HEK293T (cell line): ENCODE data around the gene NPHS1.

Experiments
- CTCF ChIA-PET: fragments of 350-600 bp; formaldehyde crosslinking; extraction: SDS; loops from one replicate; lab custom pipeline; 2021; ENCODE audit warnings: antibody characterized with exemption, inconsistent platforms; lab: Yijun Ruan, JAX
- POLR2A ChIA-PET: fragments of 350-600 bp; formaldehyde crosslinking; extraction: SDS; loops from one replicate; lab custom pipeline; 2020; ENCODE audit warnings: antibody characterized with exemption, inconsistent platforms; lab: Yijun Ruan, JAX
- DNase-seq: peaks from one replicate; pipeline ENCODE4 v3.0.0; 2012; ENCODE audit warnings: mixed read lengths; ENCODE audit errors: extremely low spot score
- ARNT ChIP-seq: fragments of 450-650 bp; IDR thresholded peaks from 2 replicates; pipeline ENCODE4 v1.6.1; 2017; ENCODE audit warnings: mild to moderate bottlenecking
- BHLHE40 ChIP-seq: fragments of 450-650 bp; IDR thresholded peaks from 2 replicates; pipeline ENCODE4 v1.6.1; 2016; ENCODE audit warnings: mild to moderate bottlenecking, moderate library complexity, borderline replicate concordance
- CTBP1 ChIP-seq: fragments of 450-650 bp; IDR thresholded peaks from 2 replicates; pipeline ENCODE4 v1.6.1; 2016; ENCODE audit warnings: borderline replicate concordance
- ELF4 ChIP-seq: fragments of 450-650 bp; IDR thresholded peaks from 2 replicates; pipeline ENCODE4 v1.6.1; 2017; ENCODE audit warnings: antibody characterized with exemption
- FOXA1 ChIP-seq: fragments of 450-650 bp; IDR thresholded peaks from 2 replicates; pipeline ENCODE4 v1.6.1; 2016; ENCODE audit warnings: mild to moderate bottlenecking
- FOXK2 ChIP-seq: fragments of 450-650 bp; IDR thresholded peaks from 2 replicates; pipeline ENCODE4 v1.6.1; 2016; ENCODE audit warnings: mild to moderate bottlenecking
- FOXM1 ChIP-seq: fragments of 450-650 bp; IDR thresholded peaks from 2 replicates; pipeline ENCODE4 v1.6.1; 2017; ENCODE audit warnings: mild to moderate bottlenecking, borderline replicate concordance
- HDGF ChIP-seq: fragments of 450-650 bp; IDR thresholded peaks from 2 replicates; pipeline ENCODE4 v1.6.1; 2017; ENCODE audit warnings: antibody characterized with exemption, borderline replicate concordance
- L3MBTL2 ChIP-seq: fragments of 450-650 bp; conservative IDR thresholded peaks from 2 replicates; pipeline ENCODE4 v1.6.1; 2016; ENCODE audit warnings: mild to moderate bottlenecking
- LEF1 ChIP-seq: fragments of 450-650 bp; IDR thresholded peaks from 2 replicates; pipeline ENCODE4 v1.6.1; 2017; ENCODE audit warnings: mild to moderate bottlenecking, borderline replicate concordance
- NFRKB ChIP-seq: fragments of 450-650 bp; IDR thresholded peaks from 2 replicates; pipeline ENCODE4 v1.6.1; 2016; ENCODE audit warnings: mild to moderate bottlenecking, moderate library complexity
- PKNOX1 ChIP-seq: fragments of 450-650 bp; IDR thresholded peaks from 2 replicates; pipeline ENCODE4 v1.6.1; 2016
- SP1 ChIP-seq: fragments of 450-650 bp; IDR thresholded peaks from 2 replicates; pipeline ENCODE4 v1.6.1; 2017
- SUZ12 ChIP-seq: fragments of 450-650 bp; IDR thresholded peaks from 2 replicates; pipeline ENCODE4 v1.6.1; 2016; ENCODE audit warnings: mild to moderate bottlenecking
- TARDBP ChIP-seq: fragments of 450-650 bp; IDR thresholded peaks from 2 replicates; pipeline ENCODE4 v1.6.1; 2016
- ZNF384 ChIP-seq: fragments of 450-650 bp; IDR thresholded peaks from 2 replicates; pipeline ENCODE4 v1.6.1; 2016

NPHS1 gene

GRCh38 chr19:35824150-35824549 lies 28.2 kb downstream of the NPHS1 start:
- DNase-seq: no peak
- ChIA-PET POLR2A (no interaction called here), CTCF (no interaction called here)
- TF ChIP-seq BHLHE40 (no peak), SUZ12 (no peak), LEF1 (no peak), HDGF (no peak), L3MBTL2 (no peak)

- CTCF ChIA-PET: no interaction called here
- TF ChIP-seq NFRKB (no peak), CTBP1 (no peak), ZNF384 (0 out of 2 replicates have a peak, but pooled peaks have one; percentile 42), LEF1 (no peak), FOXA1 (no peak), SUZ12 (no peak), TARDBP (no peak), SP1 (no peak), FOXM1 (no peak)
- no peak for DNase-seq
- POLR2A ChIA-PET: no interaction called here
These were observed 29.7 kb downstream of the NPHS1 start for GRCh38 chr19:35822579-35822978.

GRCh38 chr19:35818445-35818844 lies 33.9 kb downstream of the NPHS1 start:
- DNase-seq: no peak

GRCh38 chr19:35816846-35817245 lies 35.5 kb downstream of the NPHS1 start:
- DNase-seq: no peak
- TF ChIP-seq HDGF: no peak
- TF ChIP-seq PKNOX1: no peak
- TF ChIP-seq LEF1: no peak
- TF ChIP-seq FOXM1: no peak
- TF ChIP-seq ELF4: no peak
- TF ChIP-seq SUZ12: no peak
- no peak for TF ChIP-seq FOXA1
- ChIA-PET CTCF (no interaction called here), POLR2A (interaction anchor here (0.9 kb wide), 1 partner anchor 76 kb away, joined by 4 read pairs; no protein-coding TSS in a partner anchor)

More at GRCh38 chr19:35818445-35818844, 33.9 kb downstream of the NPHS1 start:
- ChIA-PET CTCF (interaction anchor here (0.6 kb wide), 1 partner anchor 18 kb away, joined by 4 read pairs; no protein-coding TSS in a partner anchor), POLR2A (interaction anchor here (1.6 kb wide), 1 partner anchor 73 kb away, joined by 4 read pairs; the partner anchor contains the start of genes PSENEN and U2AF1L4)
- no peak for TF ChIP-seq TARDBP
- TF ChIP-seq PKNOX1: no peak
- TF ChIP-seq L3MBTL2: no peak
- TF ChIP-seq CTBP1: no peak
- TF ChIP-seq FOXK2: no peak
- TF ChIP-seq LEF1: no peak
- no peak for TF ChIP-seq FOXM1
- no peak for TF ChIP-seq SUZ12
- TF ChIP-seq ZNF384: no peak
- TF ChIP-seq NFRKB: no peak
- TF ChIP-seq BHLHE40: no peak
- TF ChIP-seq FOXA1: no peak
- no peak for TF ChIP-seq ARNT
- TF ChIP-seq ELF4: no peak
- no peak for TF ChIP-seq HDGF
- no peak for TF ChIP-seq SP1

GRCh38 chr19:35816262-35816661 lies 36.0 kb downstream of the NPHS1 start:
- no peak for DNase-seq
- TF ChIP-seq ELF4: no peak
- no peak for TF ChIP-seq SUZ12
- no peak for TF ChIP-seq FOXM1
- no peak for TF ChIP-seq HDGF
- TF ChIP-seq L3MBTL2: no peak
- no peak for TF ChIP-seq ARNT
- no peak for TF ChIP-seq ZNF384
- TF ChIP-seq NFRKB: no peak
- TF ChIP-seq CTBP1: no peak
- no peak for TF ChIP-seq FOXA1
- no peak for TF ChIP-seq FOXK2
- TF ChIP-seq LEF1: no peak
- TF ChIP-seq PKNOX1: no peak
- no peak for TF ChIP-seq BHLHE40
- TF ChIP-seq TARDBP: no peak
- TF ChIP-seq SP1: no peak
- ChIA-PET POLR2A (interaction anchor here (0.9 kb wide), 1 partner anchor 76 kb away, joined by 4 read pairs; no protein-coding TSS in a partner anchor), CTCF (no interaction called here)

- DNase-seq: no peak
- ChIA-PET POLR2A (no interaction called here), CTCF (no interaction called here)
- TF ChIP-seq TARDBP (no peak), L3MBTL2 (no peak), ELF4 (no peak), ZNF384 (no peak), HDGF (no peak), FOXA1 (no peak), SUZ12 (no peak), LEF1 (no peak), SP1 (no peak), CTBP1 (no peak), FOXK2 (no peak), FOXM1 (no peak), PKNOX1 (no peak), NFRKB (no peak), BHLHE40 (no peak), ARNT (no peak)
These were observed 39.0 kb downstream of the NPHS1 start for GRCh38 chr19:35813043-35813890.
